B cell (primary cell): ENCODE results near the gene TNFRSF1A. TPM values are rescaled to one million over a fixed set of nuclear protein-coding genes. Genes with fewer than 3 reads are reported as not detected.

Experiments
- ATAC-seq: fragments of 200-7000 bp; cut with Tn5 transposase; one replicate; pipeline ENCODE4 v1.10.0; 2021; ENCODE audit warnings: low read depth, mild to moderate bottlenecking, moderate number of reproducible peaks, moderate library complexity
- CTCF ChIA-PET: fragments of 350-600 bp; sonication (Branson Sonifier 250); formaldehyde crosslinking; loops from one replicate; lab custom pipeline; 2021; ENCODE audit warnings: antibody characterized with exemption, inconsistent platforms; lab: Charles Lee
- POLR2A ChIA-PET: fragments of 350-600 bp; sonication (Branson Sonifier 250); formaldehyde crosslinking; loops from one replicate; lab custom pipeline; 2021; ENCODE audit warnings: antibody characterized with exemption; lab: Charles Lee
- DNase-seq: peaks from one replicate; pipeline ENCODE4 v3.0.0; 2013
- H2AFZ ChIP-seq: 2 replicates; pipeline ENCODE4 v1.6.1; 2012; ENCODE audit warnings: mild to moderate bottlenecking, low read depth, low read length; ENCODE audit not compliant: insufficient read depth, poor library complexity, severe bottlenecking
- H3K27ac ChIP-seq, 2 donors: 1 replicate in 1 of 2; 2 replicates in 1 of 2; pipeline ENCODE4 v1.5.1; 2012 to 2013; ENCODE audit warnings: low read length in 2 of 2, mild to moderate bottlenecking in 2 of 2, moderate library complexity in 1 of 2
- H3K27me3 ChIP-seq, 4 experiments: fragments of 200-600 bp in 1 of 4; sonication (generic) in 1 of 4; replicated peaks in 1 of 4; 1 replicate in 2 of 4; 2 replicates in 2 of 4; pipeline versions ENCODE4 v1.6.1 to v1.7.0; 2013 to 2016; ENCODE audit warnings: low read length in 3 of 4, mild to moderate bottlenecking in 2 of 4, mixed read lengths in 1 of 4, moderate library complexity in 1 of 4; ENCODE audit not compliant: insufficient read depth in 4 of 4, control insufficient read depth in 3 of 4; ENCODE audit errors: control extremely low read depth in 1 of 4
- H3K36me3 ChIP-seq, 2 experiments: replicated peaks in 1 of 2; 1 replicate in 1 of 2; 2 replicates in 1 of 2; pipeline versions ENCODE4 v1.6.1 to v1.7.1; 2013; ENCODE audit warnings: low read length in 1 of 2; ENCODE audit not compliant: insufficient read depth in 2 of 2, control insufficient read depth in 1 of 2; ENCODE audit errors: control extremely low read depth in 1 of 2, extremely low read depth in 1 of 2
- H3K4me1 ChIP-seq, 2 donors: fragments of 200-600 bp in 1 of 2; sonication (generic) in 1 of 2; 1 replicate in 1 of 2; 2 replicates in 1 of 2; pipeline versions ENCODE4 v1.5.1 to v1.6.1; 2013 to 2017; ENCODE audit warnings: low read length in 2 of 2; ENCODE audit not compliant: control insufficient read depth in 2 of 2, insufficient read depth in 2 of 2
- H3K4me2 ChIP-seq: replicated peaks from 2 replicates; pipeline ENCODE3; 2012; ENCODE audit warnings: mild to moderate bottlenecking, low read depth, low read length; ENCODE audit not compliant: poor library complexity, severe bottlenecking
- H3K4me3 ChIP-seq, 5 experiments: fragments of 200-600 bp in 1 of 5; sonication (generic) in 1 of 5; 1 replicate in 3 of 5; 2 replicates in 2 of 5; pipeline versions ENCODE4 v1.5.1 to v1.7.0; 2011 to 2016; ENCODE audit warnings: low read length in 4 of 5, mild to moderate bottlenecking in 4 of 5, low read depth in 2 of 5, control low read depth in 1 of 5, moderate library complexity in 1 of 5; ENCODE audit not compliant: insufficient read depth in 1 of 5; ENCODE audit errors: control extremely low read depth in 1 of 5, extremely low read depth in 1 of 5
- H3K79me2 ChIP-seq: fragments of 200-600 bp; sonication (generic); one replicate; pipeline ENCODE4 v1.6.0; 2016; ENCODE audit warnings: low read length; ENCODE audit not compliant: control insufficient read depth, insufficient read depth
- H3K9ac ChIP-seq: fragments of 200-600 bp; sonication (generic); 2 replicates; pipeline ENCODE4 v1.6.1; 2017; ENCODE audit warnings: mild to moderate bottlenecking, low read length, moderate library complexity
- H3K9me3 ChIP-seq, 3 donors: one replicate each; pipeline versions ENCODE4 v1.6.1 to v1.7.1; 2013; ENCODE audit warnings: low read length in 2 of 3; ENCODE audit not compliant: control insufficient read depth in 2 of 3, insufficient read depth in 1 of 3; ENCODE audit errors: control extremely low read depth in 1 of 3
- H4K20me1 ChIP-seq: 2 replicates; pipeline ENCODE4 v1.6.0; 2012; ENCODE audit warnings: mild to moderate bottlenecking, low read length; ENCODE audit not compliant: insufficient read depth, control insufficient read depth, poor library complexity, severe bottlenecking
- H3K27ac Mint-ChIP-seq: one replicate; pipeline ENCODE4 v1.8.0; 2021; ENCODE audit warnings: mixed read lengths
- H3K27me3 Mint-ChIP-seq: one replicate; pipeline ENCODE4 v1.8.0; 2021; ENCODE audit warnings: mixed read lengths
- H3K4me1 Mint-ChIP-seq: one replicate; pipeline ENCODE4 v1.8.0; 2021; ENCODE audit warnings: mixed read lengths
- H3K4me3 Mint-ChIP-seq: one replicate; pipeline ENCODE4 v1.8.0; 2021; ENCODE audit warnings: mixed read lengths
- H3K9me3 Mint-ChIP-seq: one replicate; pipeline ENCODE4 v1.8.0; 2022; ENCODE audit warnings: mixed read lengths; ENCODE audit not compliant: insufficient read depth
- CTCF ChIP-seq: fragments of 200-600 bp; IDR thresholded peaks from one replicate; pipeline ENCODE4 v1.8.0; 2022; ENCODE audit warnings: antibody characterized with exemption, mild to moderate bottlenecking
- EZH2 ChIP-seq: IDR thresholded peaks from 2 replicates; pipeline ENCODE4 v1.6.1; 2012; ENCODE audit warnings: borderline replicate concordance, low read depth, mild to moderate bottlenecking, moderate library complexity, low read length; ENCODE audit not compliant: insufficient read depth, poor library complexity, severe bottlenecking
- WGBS: methylation state at CpG from one replicate; pipeline ENCODE4 v1.1.5; 2013; ENCODE audit warnings: missing lambda C conversion rate; ENCODE audit not compliant: insufficient coverage; 5-methylcytosine and 5-hydroxymethylcytosine counted together
- intact Hi-C: fragments of 100-400 bp; cut with micrococcal nuclease; formaldehyde crosslinking; loops from one replicate; pipeline ENCODE4 v1.10.0; 2022
- polyA plus RNA-seq: library from polyadenylated mRNA; depleted of rRNA; stranded (reverse); fragments of >200 nt; gene quantifications from 2 replicates; pipeline ENCODE4 v1.2.3, GENCODE V29; 2012
- total RNA-seq, 2 donors: library from RNA; stranded (reverse); fragments of 120-200 nt in 1 of 2; gene quantifications; 1 replicate in 1 of 2; 2 replicates in 1 of 2; pipeline versions ENCODE4 v1.2.3 to v1.2.4, GENCODE V29; 2013 to 2022

The TNFRSF1A gene
- total and polyA plus RNA-seq, 2 donors (not counting 1 experiment from before 2014, with no cell fraction given) = 0.59 to 1.6 TPM

- peaks cover 0 to 3% (median 0%) of the 10 kb centered on the region in 3 donors for H3K9me3 ChIP-seq
- no peak for ATAC-seq
- no peak overlapping the region for H3K4me2 ChIP-seq
- ChIA-PET POLR2A (no interaction called here), CTCF (interaction anchor here (1.6 kb wide), 1 partner anchor 19 kb away, joined by 4 read pairs; no protein-coding TSS in a partner anchor)
- no peaks in the 10 kb centered on the region for H3K36me3 ChIP-seq
- Mint-ChIP-seq H3K4me3 (no peak overlapping the region), H3K27me3 (peaks cover 28% of the 10 kb centered on the region), H3K9me3 (no peaks in the 10 kb centered on the region), H3K27ac (no peak overlapping the region), H3K4me1 (peaks cover 10% of the 10 kb centered on the region)
- no peak overlapping the region for H3K4me3 ChIP-seq
- H3K27me3 ChIP-seq = peaks cover 0 to 15% (median 4%) of the 10 kb centered on the region in 4 experiments
- H3K4me1 ChIP-seq = peaks cover 8% of the 10 kb centered on the region in 2 donors
- intact Hi-C loops = no loop called here
- no peak overlapping the region for H3K27ac ChIP-seq
- no peaks in the 10 kb centered on the region for H3K79me2 ChIP-seq
- no peak overlapping the region for H3K9ac ChIP-seq
- DNase-seq = no peak
- TF ChIP-seq CTCF (no peak), EZH2 (no peak)
- H4K20me1 ChIP-seq = no peaks in the 10 kb centered on the region
- no peak overlapping the region for H2AFZ ChIP-seq
- WGBS = 69% methylated on average over 8 of the region's 9 CpGs
These were observed 27.1 kb upstream of the TNFRSF1A start for GRCh38 chr12:6368906-6369525.
